GM18499 (cell line): ENCODE results near the gene SLC26A6.

Source experiments
- ATAC-seq: cut with Tn5 transposase; IDR thresholded peaks from one replicate; pipeline ENCODE4 v1.9.1; 2021; ENCODE audit warnings: moderate number of reproducible peaks; ENCODE audit not compliant: insufficient read depth, unreplicated experiment

The SLC26A6 gene

DNA sequence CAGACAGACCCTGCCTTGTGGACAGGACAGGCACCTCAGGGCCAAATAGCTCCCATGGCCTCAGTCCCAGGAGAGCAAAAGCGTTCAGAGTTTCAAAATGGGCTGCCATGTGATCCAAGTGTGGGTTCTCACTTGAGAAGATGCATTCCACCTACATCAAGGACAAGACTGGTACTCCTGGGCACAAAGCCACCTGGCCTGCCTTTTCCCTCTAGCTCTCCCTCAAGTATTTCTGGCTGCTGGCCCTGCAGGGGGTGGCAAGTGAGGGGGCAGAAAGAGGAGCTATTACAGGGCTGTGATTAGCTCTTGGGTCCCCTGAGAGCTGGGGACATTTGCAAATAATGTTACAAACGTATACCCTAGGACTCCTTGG, 33.7 kb downstream of the SLC26A6 start:
- no peak for ATAC-seq

DNA sequence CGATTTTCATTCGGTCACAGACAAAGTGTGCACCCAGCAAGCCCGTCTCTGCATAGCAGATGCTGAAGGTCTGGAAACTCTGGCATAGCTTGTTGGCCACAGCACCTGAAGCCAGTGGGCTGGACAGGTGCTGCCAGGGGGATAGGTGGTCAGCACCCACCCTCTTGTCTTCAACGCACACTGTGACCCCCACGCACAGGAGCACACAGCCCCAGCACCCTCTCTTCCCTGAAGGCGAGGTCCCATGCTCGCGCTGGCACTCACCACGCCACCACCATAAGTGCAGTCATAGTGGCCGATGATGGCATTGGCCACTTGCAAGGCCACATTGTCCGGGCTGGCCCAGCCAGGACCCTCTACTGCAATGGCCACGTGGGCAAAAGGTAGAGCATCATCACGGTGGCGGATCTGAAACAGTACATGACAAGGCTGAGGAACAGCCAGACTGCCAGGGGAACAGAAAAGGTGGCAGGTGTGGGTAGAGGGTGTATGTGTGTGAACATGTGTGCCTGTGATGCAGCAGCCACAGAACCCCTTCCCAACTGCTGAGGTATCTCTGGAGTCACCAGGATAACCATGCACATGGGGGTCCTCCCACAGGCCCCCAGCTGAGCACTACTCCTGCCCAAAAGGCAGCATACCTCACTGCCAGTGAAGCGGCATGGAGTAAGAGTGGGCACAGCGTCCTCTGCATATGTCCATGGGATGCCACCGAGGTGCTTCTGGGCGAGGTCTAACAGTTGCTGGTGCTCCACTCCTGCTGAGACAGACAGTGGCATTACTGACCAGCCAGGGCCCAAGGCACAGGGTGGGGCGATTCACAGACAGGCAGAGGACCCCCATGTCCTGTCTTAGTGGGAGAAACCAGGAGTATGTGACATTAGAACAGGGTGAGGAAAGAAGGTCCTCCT, 34.3 kb downstream of the SLC26A6 start:
- no peak for ATAC-seq

DNA sequence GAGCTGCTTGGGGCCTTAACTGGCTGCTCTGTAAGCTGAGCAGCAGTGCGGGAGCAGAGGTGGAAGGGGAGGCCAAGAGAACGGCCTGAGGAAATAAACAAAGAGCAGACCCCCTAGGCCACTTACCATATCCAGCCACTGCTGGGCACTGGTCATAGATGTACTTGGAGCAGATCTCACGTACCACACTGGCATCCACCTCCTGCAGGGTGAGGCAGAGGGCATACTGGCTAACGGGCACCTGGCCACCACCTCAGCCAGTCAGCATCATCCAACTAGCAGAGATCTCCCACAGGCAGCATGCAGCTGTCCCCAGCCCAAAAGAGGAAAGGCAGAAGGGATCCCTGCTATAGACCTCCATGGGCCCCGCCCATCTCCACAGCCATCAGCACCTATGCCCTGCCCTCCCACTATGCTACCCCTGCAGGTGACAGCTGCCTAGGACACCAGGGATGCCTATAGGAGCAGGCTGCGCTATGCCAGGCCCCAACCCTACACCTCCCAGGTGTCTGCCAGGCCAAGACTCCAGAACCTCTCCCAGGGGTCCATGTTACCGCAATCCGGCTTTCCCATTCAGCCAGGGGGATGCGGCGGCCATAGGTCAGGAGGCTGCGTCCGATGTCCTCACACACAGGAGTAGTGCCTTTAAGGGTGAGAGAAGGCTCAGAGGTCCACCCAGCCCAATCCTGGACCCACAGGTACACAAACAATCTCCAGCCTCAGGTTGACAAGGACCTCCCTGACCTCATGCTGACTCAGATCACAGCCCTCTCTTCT, 35.6 kb downstream of the SLC26A6 start:
- no peak for ATAC-seq

DNA sequence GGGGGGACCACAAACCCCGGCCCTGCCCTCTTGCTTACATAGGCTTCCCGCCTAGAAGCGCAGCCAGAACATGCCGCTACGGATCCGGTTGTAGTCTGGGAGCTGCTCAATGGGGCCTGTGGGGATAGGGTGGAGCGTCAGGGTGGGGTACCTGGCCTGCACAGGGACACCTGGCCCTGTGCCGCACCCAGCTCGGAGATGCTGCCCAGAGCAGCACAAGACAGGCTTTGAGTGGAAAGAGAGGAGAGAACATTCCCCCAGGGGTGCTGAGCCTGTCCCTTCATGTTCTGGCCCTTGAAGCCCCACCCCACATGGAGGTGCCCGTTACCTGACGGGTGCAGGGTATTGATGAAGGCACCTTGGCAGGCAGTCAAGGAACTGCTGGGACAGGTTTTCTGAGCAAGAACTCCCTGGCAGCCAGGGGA, 36.2 kb downstream of the SLC26A6 start:
- no peak for ATAC-seq

DNA sequence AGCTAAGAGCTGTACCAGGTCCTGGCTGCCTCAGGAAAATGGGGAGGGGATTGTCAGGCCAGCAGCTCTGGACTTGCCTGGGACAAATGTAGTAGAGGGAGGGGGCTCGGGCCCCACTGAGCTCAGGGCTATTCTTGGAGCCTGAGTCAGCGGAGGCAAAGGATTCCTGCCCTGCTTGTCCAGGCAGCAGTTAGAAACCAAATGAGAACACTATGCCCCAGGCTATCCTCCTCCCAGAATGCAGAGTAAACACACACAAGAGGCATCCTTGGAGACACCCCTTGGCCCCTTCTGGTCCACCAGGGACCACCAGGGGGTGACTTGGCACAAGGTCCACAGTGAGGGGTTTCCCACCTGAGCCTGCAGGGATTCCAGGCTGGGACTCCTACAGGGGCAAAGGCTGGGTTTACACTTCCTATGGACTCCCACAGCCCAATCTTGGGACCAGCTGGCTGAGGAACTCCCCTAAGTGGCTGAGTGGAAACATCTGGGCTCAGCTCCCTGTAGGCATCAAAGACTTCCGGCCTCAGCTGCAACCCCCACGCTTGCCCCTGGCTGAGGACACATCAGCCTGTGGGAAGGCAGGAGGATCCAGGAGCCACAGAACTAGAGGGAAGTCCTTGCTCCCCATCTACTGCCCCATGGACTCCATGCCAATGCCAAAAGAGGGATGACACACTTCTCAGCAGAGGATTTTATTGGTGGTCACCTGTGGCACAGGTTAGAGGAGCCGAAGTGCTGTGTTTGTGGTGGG, 36.8 kb downstream of the SLC26A6 start:
- no peak for ATAC-seq

GRCh38 chr3:48597408-48597800, 37.9 kb downstream of the SLC26A6 start:
- no peak for ATAC-seq

- no peak for ATAC-seq
These were observed 38.4 kb downstream of the SLC26A6 start for GRCh38 chr3:48596676-48597407.

DNA sequence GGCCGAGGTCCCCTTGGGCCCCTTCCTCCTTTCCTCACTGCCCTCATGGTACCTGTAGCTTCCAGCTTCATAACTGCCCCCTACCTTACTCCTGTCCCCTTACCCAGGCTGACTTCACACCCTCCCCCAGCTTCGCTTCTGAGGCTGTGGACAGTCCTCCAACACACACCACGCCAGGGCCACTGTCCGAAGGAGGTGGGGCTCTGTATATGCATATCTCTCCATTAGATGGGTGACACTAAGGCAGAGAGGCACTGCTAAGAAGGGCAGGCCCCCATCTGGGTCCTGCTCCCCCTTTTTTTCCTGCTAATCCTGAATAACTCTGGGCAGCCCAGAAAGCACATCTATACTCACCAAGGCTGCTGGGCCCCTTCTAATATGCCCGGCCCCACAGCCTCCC, 39.1 kb downstream of the SLC26A6 start:
- ATAC-seq = no peak

DNA sequence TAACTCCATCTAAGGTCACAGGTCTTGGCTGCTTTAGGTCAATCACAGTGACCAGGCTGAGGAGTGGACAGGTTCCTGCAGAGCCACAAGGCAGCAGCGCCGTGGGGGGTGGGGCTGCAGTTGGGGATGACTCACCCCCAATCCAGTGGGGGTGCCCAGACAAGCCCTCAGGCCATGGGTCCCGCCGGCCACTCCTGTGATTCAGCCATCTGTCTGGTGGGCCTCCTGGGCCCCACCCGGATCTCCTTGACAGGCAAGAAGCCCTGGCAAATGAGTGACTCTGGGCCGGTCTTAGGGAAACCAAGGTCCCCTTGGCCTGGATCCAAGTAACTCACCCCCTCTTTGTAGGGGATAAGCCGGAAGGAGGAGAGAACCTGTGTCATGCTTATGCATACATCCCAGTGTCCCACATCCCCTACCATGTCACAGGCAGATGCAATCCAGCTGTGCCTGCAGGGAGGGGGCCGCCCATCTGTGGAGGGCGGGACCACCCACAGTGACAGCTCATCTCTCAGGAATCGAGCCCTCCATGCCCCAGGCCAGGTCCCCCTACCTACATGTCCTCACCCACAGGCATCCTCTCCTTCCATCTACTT, 39.6 kb downstream of the SLC26A6 start:
- ATAC-seq = no peak

DNA sequence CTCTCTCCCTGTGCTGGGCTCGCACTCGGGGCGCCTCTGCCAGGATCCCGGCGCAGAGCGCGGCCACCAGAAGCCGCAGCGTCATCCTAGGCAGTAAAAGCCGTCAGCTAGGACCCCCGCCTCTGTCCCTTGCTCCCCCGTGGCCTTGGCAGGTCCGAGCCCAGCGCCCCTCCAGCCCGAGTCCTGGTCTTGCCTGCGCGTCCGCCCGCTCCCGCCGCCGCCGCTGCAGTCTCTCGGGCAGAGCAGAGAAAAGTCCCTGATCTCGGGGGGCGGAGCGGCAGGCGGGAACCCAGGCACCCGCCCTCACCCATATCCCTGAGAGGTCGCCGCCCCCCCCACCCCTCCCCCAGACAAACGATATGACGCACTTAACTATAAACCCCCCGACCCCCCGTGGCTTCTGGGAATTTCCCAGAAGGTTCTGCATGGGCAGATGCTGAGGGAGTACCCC, 40.2 kb downstream of the SLC26A6 start, which contains the start of gene COL7A1:
COL7A1 (minus strand) TSS at position 255 of the 451 bp plus-strand sequence; CDS start at position 85, 170 bp downstream.
- no peak for ATAC-seq

- no peak for ATAC-seq
These were observed 40.7 kb downstream of the SLC26A6 start for GRCh38 chr3:48594417-48595049.

- ATAC-seq = no peak
These were observed 41.9 kb downstream of the SLC26A6 start for GRCh38 chr3:48593337-48593736.

GRCh38 chr3:48592519-48593087, 42.7 kb downstream of the SLC26A6 start:
- no peak for ATAC-seq

- ATAC-seq = no peak
These were observed 43.3 kb downstream of the SLC26A6 start for GRCh38 chr3:48591886-48592518.

DNA sequence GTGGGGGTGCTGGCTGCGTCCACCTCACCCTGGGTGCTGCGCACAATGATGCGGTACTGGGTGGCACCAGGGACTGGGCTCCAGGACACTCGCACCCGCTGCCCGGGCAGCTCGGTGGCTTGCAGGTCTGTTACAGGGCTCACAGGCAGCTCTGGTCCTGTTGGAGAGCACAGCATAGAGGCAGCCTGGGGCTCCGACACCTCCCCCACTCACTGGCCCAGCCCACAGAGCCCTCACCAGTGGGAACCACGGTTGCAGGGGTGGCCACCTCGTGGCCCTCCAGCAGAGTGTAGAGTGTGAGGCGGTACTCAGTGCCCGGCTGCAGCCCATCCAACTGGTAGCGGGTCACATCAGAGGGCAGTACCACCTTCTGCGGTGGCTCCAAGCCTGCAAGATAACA, 43.8 kb downstream of the SLC26A6 start:
- ATAC-seq = no peak

DNA sequence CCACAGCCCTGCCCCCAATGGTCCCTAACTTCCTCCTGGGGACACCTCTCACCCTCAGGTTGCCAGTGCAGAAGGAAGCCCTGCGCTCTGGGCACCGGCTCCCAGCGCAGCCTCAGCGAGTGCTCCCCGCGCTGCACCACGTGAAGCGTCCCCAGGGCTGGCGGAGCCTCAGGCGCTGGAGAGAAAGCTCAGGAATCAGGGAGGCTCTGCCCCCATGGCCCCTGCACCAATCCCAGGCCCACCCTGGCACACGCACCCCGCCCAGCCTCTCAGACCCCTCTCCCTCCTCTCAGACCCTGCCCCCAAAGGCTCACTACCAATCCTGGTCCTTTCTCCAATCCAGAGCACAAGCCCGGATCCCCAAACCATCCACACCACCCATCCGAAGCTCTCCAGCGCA, 47.0 kb downstream of the SLC26A6 start:
- no peak for ATAC-seq

- no peak for ATAC-seq
These were observed 47.6 kb downstream of the SLC26A6 start for GRCh38 chr3:48587686-48588085.

DNA sequence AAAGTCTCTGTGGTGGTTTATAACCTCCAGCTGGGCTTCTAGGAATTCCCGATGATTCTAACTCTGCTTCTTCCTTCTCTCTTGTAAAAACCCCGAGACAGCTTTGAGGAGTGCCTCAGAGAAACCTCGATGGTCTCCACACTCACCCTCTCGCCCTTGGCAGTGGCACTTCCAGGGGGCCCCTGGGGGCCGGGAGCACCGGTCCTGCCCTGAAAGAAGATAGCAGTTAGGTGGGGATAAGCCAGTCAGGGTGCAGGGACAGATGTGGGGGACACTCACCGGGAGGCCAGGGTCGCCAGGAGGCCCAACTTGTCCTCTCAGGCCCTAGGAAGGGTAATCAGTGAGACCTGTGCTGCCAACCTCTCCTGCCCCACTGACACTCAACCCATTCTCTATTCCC, 49.9 kb downstream of the SLC26A6 start:
- ATAC-seq = no peak
